G401 (cell line): ENCODE measurements around the gene MED14. TPM values are rescaled to one million over a fixed set of nuclear protein-coding genes. Genes with fewer than 3 reads are reported as not detected.
"Not testable (repeated sequence)": the region's sequence is repeated elsewhere in the genome, so short reads cannot be mapped to it uniquely, and the experiment has no call there.

Source experiments
- DNase-seq: peaks from one replicate; pipeline ENCODE4 v3.0.0-alpha.2; 2015; ENCODE audit warnings: low spot score
- in situ Hi-C: cut with HindIII; loops from 2 replicates; pipeline ENCODE4 v1.10.0; 2016; ENCODE audit warnings: low sequenced_read_pairs, mixed read lengths
- total RNA-seq: library from RNA; depleted of rRNA; stranded (reverse); fragments of >200 nt; shearing (Covaris generic); gene quantifications from 2 replicates; pipeline ENCODE4 v1.2.3, GENCODE V29; 2014; rRNA removed

The MED14 gene
- 5.2 and 9.9 TPM in 2 replicates for total RNA-seq

DNA sequence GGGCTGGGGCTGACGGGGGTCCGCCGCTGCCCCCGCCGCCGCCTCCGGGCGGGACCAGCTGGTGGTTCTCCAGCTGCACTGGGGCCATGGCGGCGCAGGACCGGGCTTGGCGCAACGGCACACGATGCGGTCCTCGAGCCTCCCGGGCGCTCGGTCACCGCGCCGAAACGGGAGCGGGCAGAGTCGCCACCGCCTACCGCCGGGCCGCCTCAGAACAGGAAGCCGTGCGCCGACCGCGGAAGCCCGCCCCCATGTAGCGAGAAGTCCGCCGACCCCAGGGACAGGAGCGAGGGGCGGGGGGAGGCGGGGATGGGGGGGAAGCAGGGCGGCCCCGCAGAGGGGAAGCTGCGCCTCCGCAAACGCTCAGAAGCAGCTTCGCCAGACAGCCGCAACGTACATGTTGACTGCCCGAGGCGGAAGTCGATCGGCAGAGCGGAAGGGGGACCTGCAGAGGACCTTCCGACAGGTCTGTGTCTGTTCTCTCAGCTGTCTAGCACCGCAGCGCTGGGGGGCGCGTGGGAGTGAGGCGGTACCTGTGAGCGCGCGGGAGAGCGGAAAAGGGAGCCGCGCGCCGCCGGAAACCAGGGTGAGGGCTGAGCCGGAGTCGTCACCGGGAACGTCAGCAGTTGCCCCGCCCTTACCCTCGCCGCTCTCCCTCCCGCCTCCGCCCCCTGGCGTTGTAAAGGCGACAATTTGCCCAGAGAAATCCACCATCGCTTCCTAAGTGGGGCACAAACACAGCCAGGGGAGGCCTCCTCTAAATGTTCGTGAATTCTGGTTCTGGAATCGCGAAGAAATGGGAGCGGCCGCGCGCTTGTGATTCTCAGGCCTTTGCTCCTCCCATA, at the start of gene MED14:
MED14 (minus strand) TSS at position 218 of the 845 bp plus-strand sequence; CDS start at position 88, 130 bp downstream.
- peak; percentile 90 for DNase-seq
- in situ Hi-C loops = no loop called here

DNA sequence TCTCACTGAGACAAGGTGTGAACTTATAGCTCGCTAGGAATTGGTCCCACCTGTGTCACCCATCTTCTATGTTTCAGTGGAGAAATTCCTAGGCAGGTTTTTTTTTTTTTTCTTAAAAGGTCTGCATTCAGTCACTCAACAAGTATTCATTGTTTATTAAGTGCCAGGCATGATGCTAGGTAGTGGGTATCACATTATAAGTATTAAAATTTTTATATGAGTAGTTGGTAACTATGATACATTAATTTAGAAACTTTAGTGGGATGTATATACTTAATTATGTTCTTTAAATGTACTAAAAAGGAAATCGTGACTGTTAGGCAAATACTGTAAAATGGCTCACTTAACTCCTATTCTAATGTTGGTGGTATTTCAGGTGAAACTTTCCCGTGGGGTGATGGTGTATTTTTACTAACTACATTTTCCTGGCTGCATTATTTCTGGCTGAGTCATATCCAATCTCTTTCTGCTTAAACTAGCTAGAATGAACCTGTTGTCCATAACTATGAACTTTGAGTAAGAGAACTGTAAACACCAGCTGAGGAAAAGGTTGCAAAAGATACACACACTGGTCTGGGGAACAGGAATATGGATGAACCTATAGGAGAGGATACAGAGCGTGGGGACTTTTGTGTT, 49.3 kb upstream of the MED14 start:
- in situ Hi-C loops = no loop called here
- DNase-seq = no peak

DNA sequence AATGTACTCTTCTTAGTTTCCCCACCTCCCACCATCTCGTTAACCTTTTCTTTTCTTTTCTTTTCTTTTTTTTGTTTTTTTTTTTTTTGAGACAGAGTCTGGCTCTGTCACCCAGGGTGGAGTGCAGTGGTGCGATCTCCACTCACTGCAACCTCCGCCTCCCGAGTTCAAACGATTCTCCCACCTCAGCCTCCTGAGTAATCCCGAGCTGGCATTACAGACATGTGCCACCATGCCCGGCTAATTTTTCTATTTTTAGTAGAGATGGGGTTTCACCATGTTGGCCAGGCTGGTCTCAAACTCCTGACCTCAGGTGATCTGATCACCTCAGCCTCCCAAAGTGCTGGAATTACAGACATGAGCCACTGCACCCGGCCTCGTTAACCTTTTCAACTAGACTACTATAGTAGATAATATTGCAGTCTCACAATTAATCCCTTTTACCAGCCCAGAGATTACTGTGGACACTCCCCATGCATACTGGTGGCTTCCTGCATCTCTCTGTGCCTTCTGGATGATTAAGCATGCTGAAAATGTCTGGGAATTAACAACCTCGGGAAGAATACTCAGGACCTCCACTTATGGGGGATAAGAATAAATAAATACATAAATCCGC, 47.4 kb upstream of the MED14 start:
- in situ Hi-C loops, DNase-seq: not testable (repeated sequence)

DNA sequence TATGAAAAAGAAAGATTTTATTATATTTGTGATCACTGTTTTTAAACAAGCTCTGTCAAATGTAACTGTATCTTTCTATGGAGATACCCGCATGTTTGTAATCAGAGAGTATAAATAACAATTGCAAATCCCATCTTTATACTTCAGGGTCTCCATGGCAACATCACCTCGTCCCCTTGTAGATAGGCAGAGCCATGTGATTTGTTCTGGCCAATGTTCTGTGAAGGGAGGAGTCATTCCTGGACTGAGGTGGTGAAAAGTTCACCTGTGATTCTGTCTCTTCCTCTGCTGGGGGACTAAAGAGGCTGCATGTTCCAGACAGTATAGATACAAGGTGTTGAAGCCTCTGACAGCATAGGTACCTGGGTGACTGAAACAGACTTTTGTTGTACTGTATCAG, 45.6 kb upstream of the MED14 start:
- DNase-seq = no peak
- in situ Hi-C loops = no loop called here

DNA sequence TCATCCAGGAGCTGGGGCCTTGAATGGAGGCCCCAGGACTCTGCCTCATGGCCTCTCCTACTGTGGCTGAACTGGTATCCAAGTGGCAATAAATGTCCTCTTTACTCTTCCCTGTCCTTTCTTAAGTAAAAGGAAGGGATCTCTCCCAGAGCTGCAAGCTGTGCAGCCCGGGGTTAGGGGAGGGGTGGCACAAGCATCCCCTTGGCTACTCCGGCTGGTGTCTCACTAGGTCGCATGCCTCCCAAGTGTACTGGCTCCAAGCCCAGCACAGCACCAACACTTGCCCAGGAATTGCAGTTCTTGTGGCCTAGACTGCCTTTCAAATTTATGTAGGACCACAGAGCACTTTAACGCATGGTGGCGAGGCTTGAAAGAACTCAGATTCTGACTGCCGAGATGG, 44.7 kb upstream of the MED14 start:
- in situ Hi-C loops = no loop called here
- DNase-seq = no peak

DNA sequence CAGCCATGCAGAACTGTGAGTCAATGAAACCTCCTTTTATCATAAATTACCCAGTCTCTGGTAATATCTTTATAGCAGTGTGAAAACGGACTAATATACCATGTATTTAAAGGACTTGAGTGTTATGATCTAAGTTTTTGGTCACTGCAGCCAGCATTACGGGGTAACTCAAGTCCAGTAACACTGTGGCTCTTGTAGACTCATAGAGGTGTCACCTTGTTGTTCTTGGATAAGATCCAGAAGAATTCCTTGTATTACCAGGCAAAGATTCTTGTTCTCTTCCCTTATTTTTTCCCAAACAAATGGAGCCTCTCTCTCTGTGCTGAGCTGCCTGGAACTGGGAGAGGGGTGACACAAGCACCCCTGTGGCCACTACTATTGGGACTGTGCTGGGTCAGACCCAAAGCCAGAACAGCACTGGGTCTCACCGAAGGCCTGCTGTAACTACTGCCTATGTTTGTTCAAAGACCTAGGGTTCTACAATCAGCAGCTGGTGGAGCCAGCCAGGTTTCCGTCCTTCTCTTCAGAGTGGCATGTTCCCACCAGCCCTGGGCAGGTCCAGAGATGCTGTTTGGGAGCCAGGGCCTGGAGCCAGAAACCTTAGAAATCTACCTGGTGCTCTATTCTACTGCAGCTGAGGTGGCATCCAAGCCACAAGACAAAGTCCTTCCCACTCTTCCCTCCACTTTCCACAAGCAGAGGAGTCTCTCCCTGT, 43.7 kb upstream of the MED14 start:
- DNase-seq = no peak
- in situ Hi-C loops = no loop called here

DNA sequence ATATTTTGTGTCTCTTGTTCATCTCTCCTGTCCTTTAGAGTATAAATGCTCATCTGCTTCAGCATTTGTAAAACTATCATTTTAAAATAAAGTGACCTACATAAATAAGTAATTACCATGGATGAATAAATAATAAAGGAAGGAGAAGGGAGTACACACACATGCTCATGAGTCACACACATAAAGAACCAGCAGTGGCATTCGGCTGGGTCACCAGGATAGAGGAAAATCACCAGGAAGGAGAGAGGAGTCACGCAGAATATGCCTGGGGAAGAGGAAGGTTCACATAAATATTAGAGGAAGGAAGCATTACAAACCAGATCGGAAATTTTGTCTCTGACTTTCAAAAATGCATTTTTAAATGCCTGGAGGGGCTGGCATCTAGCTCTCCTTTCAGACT, 38.5 kb upstream of the MED14 start:
- no peak for DNase-seq
- in situ Hi-C loops = no loop called here

DNA sequence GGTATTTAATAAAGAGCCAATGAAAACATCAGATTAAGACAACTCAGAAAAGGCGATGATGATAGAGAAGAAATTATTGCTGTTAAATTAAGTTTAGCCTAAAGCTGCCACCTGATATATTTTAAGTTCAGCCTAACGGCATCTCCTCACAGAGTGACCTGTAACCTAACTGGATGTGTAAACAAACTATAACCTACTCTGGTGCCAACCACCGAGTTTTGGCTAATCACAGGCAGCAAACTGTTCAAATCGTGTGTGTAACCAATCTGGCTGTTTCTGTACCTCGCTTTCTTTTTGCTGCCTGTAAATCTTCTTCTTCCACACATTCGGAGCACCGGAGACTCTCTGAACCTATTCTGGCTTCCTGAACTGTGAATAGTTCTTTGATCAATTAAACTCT, 37.8 kb upstream of the MED14 start:
- in situ Hi-C loops = no loop called here
- DNase-seq = no peak

DNA sequence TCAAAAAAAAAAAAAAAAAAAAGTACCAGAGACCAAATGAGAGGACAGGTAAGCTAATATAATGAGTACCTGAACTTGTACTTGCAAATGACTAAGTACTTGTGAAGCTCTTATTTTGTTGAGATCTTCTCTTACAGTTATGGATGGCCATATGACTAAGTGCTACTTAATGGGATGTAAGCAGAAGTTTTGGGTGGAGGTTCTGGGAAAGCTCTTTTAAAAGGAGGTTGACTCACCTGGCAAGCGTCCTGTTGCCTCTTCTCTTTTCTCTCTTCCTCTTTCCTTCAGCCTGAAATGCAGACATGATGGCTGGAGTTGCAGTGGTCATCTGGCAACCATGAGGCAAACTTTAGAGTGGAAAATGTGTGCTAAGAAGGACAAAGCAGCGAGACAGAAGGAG, 36.9 kb upstream of the MED14 start:
- in situ Hi-C loops = no loop called here
- DNase-seq = no peak

DNA sequence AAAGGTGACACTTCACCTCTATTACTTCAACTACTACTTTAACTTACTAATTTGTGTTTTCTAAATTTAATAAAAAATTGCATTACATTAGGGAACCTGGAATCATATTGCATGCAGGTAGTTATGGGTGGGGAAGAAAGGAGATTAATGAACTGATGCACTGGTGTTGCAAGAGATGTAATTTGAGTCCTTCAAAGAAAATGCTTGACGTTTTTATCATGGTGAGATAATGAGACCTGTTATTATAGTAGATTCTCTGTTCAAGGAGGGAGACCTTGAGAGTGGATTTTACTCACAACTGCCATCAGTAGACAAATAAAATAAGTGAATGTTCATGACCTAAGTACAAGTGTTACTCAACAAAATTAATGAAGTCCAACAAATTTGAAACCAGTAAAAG, 26.4 kb upstream of the MED14 start:
- in situ Hi-C loops = no loop called here
- DNase-seq = no peak

DNA sequence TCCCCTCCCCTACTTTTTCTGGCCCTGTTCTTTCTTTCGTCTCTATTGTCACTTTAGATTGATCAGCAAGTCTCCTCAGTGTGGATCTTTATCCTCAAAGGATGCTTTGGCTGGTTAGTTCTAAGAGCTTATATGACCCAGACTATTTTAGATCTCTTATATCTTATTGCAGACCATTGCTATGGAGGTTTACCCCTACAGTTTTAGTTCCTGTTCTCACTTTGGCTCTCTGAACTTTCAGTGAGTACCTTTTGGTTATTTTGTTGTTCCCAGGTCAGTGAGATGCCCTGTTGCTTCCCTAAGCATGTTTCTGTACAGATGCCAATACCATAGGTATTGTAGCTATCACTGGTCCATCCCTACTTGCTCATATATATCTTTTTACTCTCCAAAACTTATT, 24.0 kb upstream of the MED14 start:
- DNase-seq = no peak
- in situ Hi-C loops = no loop called here

DNA sequence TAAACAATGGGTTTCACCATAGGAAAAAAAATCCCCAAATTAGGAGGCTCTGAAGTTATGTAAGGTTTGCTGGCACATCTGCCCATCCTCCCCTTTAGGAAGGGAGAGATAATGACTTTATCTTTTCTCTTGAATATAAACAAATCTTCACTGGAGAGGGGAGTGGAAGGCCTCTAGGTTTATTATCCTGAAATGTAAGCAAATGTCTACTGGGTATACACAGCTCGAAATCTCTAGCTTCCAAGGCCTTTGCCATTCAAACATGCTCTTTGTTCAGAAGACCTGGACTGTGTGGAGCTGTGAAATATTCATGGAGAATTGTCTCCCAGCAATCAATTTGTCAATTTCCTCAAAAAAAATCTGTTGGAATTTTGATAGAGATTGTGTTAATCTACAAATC, 21.7 kb upstream of the MED14 start:
- DNase-seq = no peak
- in situ Hi-C loops = no loop called here

DNA sequence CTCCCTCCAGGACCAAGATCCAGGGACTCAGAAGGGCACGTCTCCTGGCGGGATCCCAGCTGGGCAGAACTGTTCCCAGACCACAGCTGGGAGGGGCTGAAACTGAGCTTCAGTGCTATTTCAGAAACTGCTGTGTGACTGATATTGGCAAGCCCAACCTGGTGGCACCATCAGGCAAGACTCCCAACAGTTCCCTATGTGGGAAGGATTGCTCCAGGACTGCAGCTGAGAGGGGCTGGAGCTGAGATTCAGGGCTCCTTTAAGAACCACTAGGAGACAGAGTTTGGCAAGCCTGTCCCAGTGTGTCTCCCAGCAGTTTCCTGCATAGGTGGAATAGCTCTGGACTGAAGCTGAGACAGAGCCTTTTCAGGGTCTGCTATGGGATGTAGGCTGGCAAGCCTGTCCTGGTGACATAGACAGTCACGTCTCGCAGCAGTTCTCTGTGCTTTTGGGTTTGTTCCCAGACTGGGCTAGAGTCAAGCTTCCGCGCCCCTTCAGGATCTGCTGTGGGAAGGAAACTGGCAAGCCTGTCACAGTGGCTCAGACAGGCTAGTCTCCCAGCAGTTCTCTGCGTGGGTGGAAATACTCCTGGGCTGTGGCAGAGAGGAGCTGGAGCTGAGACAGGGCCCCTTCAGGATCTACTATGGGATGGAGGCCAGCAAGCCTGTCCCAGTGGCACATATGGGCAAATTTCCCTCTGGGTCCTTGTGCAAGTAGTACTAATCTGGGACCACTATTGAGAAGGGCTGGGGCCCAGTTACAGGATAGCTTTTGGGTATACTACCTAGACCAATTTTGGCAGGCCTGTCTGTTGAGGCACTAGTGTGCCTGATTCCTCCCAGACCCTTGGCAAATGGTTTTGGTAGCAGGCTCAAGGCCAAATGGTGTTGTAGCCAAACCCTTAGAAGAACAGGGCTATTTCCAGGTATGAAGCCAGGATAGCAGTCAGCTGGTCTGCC, 20.2 kb upstream of the MED14 start:
- peak; percentile 78 for DNase-seq
- in situ Hi-C loops = no loop called here

DNA sequence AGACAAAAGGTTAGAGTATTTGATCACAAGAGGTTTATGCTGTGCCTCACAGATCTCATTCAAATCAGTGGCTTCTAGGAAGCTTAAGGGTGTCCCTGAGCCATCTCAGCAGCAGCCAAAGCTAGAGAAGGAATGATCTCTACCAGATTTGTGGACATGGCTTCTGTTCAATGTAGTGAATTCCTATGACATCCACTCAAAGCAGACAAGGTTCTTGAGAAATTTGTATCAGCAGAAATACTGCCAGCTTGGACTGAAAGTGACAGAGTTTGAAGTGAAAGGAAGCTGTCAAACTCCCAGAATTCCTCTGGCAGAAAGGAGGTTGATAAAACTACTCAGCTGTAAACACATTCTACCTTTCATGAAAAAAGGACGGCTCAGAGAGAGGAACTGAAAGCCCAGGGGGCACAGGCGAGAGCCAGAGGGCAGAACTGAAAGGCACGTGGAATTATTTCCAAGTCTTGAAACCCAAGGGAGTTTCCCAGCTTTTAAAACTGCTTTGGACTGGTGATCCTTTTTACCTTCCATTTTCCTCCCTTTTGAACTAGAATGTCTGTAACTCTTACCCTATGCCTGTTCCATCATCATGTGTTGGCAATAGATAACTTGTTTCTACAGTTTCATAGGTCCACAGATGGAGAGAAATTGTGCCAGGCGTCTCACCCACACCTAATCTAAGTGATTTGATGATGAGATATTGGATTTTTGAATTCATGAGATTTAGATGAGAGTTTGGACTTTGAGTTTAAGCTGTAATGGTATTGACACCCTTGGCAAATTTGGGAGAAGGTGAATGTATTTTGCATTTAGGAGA, 14.5 kb upstream of the MED14 start:
- in situ Hi-C loops = no loop called here
- DNase-seq = no peak

DNA sequence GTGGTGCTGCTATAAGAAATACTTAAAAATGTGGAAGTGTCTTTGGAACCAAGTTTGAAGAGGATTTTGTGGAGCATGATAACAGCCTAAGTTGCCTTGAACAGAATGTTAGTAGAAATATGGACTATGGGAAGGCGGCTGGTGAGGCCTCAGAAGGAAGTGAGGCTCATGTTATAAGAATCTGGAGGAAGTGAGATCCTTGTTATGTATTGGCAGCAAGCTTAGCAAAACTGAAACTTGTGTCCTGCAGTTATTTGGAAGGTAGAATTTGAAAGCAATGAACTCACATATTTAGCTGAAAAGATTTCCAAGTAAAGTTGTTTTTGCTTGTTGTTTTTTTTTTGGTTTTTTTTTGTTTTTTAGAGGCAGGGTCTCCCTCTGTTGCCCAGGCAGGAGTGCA, 13.6 kb upstream of the MED14 start:
- DNase-seq = no peak
- in situ Hi-C loops = no loop called here

DNA sequence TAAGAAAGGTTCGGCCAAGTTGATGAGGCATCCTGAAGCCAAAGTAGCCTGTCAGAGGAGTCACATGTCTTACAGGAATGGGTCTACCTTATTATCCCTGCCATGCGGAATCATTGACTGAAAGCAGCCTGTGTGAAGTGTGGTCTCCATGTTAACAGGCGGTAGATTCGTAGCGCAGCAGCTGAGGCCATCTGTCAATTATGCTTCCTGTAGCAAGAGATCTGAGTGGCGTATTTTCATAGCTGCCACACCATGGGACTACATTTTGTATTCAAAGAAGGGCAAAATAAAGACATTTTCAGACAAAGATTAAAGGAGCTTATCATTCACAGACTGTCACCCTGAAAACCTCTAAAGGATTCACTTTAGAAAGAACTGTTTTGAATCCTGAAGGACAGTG, 11.2 kb upstream of the MED14 start:
- in situ Hi-C loops = no loop called here
- DNase-seq = peak; percentile 6

DNA sequence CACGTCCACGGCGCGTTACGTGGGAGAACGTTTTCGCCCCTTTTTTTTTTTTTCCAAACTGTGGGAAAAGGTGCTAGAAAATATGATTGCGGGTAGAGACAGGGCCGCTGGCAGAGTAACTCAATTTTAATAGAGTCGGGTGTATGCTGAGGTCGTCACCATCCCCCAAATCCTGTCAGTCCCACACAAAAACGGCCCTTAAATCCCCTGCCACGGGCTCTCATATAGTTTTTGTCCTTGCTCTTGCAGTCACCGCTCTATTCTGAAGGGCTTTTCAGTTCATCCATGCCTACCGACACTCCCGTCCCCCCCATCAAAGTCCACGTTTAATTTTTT, 796 bp upstream of the MED14 start:
- DNase-seq = no peak
- in situ Hi-C loops = no loop called here

DNA sequence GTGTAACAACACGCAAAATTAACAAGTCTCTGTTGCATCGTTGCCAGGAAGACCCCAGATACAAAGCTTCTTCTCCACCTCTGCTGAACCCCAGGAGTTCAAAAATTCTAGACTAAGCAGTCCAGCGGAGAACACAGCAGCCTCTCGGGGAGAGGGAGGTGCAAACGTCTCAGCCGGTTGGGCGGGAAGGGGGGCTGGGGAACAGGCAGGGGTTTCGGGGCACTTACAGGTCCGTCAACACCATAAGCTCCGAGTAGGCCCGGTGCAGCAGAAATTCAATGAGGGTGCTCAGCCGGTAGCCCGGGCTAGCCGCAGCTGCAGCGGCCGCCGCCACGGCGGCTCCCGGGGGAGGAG, 394 bp downstream of the MED14 start:
- peak; percentile 5 for DNase-seq
- in situ Hi-C loops = no loop called here
